PC-9 (cell line): Measurements from ENCODE around the gene AP4S1.

Source experiments
- CTCF ChIP-seq: fragments of 200-600 bp; sonication (generic); conservative IDR thresholded peaks from 2 replicates; pipeline ENCODE4 v1.6.1; 2017; ENCODE audit warnings: mixed run types, antibody characterized with exemption, mild to moderate bottlenecking, moderate library complexity
- EZH2 ChIP-seq: fragments of 200-600 bp; sonication (generic); IDR thresholded peaks from 2 replicates; pipeline ENCODE4 v1.8.0; 2017; ENCODE audit warnings: antibody characterized with exemption, low read depth

- no peak for TF ChIP-seq CTCF
- TF ChIP-seq EZH2 = no peak
Measured at GRCh38 chr14:31133133-31133532, 107.7 kb downstream of the AP4S1 start.
